Astrocyte of the spinal cord (primary cell): ENCODE measurements around the gene NELFCD.

Experiments used
- DNase-seq: peaks from one replicate; pipeline ENCODE4 v3.0.0; 2011; ENCODE audit warnings: low read depth, low spot score
- H3K4me3 ChIP-seq: 2 replicates; pipeline ENCODE4 v1.5.1; 2011; ENCODE audit warnings: low read depth, mild to moderate bottlenecking, low read length, moderate library complexity
- in situ Hi-C: cut with HindIII; loops from 2 replicates; pipeline ENCODE4 v1.10.0; 2017; ENCODE audit warnings: low sequenced_read_pairs
- TF ChIP-seq, protein P1 (sequence below): IDR thresholded peaks from 2 replicates; pipeline ENCODE4 v1.5.1; 2012; ENCODE audit warnings: low read depth, mild to moderate bottlenecking, low read length, inconsistent platforms

NELFCD gene

DNA sequence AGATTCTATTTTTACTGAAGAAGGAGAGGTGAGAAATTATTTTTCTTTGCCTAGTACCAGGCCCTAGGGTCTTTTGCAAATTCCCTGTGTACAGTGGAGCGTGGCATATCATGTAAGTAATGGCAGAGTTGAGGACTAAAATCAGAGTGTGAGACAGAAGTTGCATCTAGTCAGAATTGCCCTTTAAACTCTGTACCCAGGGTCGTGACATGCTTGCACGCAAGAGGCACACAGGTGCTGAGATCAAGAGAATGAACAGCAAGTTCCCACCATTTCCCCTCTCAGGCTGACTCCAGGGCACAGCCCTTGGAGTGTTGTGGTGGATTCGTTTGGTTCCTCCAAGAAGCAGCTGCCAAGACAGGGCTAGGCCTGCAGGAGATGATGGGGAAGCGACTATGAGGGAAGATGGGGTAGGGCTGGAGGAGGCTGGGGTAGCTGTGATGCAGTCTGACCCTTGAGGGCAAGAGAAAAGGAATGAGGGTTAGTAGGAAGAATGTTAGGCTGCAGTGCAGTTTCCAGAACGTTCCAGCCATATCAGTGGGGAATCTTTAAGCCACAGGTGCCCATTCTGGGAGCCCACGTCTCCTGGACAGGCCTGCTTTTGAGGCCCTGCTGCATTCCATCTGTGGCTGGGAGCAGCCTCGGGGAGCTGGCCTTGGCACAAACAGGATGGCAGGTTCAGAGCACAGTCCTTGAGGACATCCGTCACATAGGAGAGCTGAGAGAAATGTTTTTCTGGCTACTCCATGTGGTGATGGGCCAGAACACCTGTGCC is 6.9 kb downstream of the NELFCD start:
- in situ Hi-C loops = no loop called here
- TF ChIP-seq, protein P1, sequence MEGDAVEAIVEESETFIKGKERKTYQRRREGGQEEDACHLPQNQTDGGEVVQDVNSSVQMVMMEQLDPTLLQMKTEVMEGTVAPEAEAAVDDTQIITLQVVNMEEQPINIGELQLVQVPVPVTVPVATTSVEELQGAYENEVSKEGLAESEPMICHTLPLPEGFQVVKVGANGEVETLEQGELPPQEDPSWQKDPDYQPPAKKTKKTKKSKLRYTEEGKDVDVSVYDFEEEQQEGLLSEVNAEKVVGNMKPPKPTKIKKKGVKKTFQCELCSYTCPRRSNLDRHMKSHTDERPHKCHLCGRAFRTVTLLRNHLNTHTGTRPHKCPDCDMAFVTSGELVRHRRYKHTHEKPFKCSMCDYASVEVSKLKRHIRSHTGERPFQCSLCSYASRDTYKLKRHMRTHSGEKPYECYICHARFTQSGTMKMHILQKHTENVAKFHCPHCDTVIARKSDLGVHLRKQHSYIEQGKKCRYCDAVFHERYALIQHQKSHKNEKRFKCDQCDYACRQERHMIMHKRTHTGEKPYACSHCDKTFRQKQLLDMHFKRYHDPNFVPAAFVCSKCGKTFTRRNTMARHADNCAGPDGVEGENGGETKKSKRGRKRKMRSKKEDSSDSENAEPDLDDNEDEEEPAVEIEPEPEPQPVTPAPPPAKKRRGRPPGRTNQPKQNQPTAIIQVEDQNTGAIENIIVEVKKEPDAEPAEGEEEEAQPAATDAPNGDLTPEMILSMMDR = no peak
- H3K4me3 ChIP-seq = no peak overlapping the region
- no peak for DNase-seq

DNA sequence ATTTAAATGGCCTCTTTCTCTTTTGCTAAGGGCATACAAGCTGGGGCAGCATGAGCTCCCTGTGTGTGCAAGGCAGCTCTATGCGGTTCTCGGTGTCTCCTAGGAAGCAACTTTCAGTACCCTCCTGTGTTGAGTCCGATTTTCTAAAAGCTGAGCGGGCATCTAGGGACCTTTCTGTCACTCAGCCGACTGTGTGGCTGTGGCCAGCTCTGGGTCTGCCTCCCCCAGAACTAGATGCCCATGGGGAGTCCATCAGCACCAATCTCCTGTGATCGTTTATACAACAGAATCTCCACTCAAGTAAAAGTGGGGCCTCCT is 7.5 kb downstream of the NELFCD start:
- no peak overlapping the region for H3K4me3 ChIP-seq
- no peak for DNase-seq
- in situ Hi-C loops = no loop called here
- TF ChIP-seq, protein P1 = no peak

GRCh38 chr20:58989196-58989595 is 8.1 kb downstream of the NELFCD start:
- DNase-seq = no peak
- no peak overlapping the region for H3K4me3 ChIP-seq
- TF ChIP-seq, protein P1 = no peak
- in situ Hi-C loops = no loop called here

DNA sequence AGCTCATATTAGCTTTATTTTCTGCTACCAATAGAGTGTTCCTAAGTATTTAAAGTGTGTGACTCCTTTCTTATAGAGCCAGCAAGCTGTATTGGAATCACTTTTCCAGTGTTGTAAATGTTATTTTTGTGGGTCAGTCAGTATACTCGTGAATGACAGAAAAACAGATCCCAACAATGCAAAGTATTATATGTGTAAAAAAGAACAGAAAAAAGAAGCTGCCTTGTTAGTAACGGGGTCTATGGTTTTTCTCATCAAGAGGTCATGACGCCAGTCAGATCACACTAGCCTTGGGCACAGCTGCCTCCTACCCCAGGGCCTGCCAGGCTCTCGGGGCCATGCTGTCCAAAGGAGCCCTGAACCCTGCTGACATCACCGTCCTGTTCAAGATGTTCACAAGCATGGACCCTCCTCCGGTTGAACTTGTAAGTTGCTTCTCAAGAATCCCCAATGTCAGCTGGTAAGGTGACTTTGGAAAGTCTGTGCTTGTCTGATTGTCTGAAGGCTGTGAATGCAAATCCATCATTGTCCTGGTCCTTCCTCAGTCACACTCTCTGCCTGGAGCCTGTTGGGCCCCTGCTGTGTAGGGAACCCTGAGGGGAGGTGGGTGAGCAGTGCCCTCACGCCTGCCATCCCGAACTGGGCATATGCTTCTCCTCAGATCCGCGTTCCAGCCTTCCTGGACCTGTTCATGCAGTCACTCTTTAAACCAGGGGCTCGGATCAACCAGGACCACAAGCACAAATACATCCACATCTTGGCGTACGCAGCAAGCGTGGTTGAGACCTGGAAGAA is 9.8 kb downstream of the NELFCD start:
- TF ChIP-seq, protein P1 = no peak
- no peak for DNase-seq
- in situ Hi-C loops = no loop called here
- no peak overlapping the region for H3K4me3 ChIP-seq

- in situ Hi-C loops = no loop called here
- TF ChIP-seq, protein P1 = no peak
- no peak for DNase-seq
- H3K4me3 ChIP-seq = no peak overlapping the region
These were observed 10.7 kb downstream of the NELFCD start for GRCh38 chr20:58991715-58992114.

GRCh38 chr20:58992911-58993310 is 11.9 kb downstream of the NELFCD start:
- no peak overlapping the region for H3K4me3 ChIP-seq
- no peak for DNase-seq
- TF ChIP-seq, protein P1 = no peak
- in situ Hi-C loops = no loop called here
